Activated CD8-positive, alpha-beta memory T cell treated with anti-CD3 and anti-CD28 coated beads for 1 hour (primary cell): ENCODE measurements around the gene KCND2.
"Not testable (repeated sequence)": the region's sequence is repeated elsewhere in the genome, so short reads cannot be mapped to it uniquely, and the experiment has no call there.

Experiments used
- DNase-seq, 2 donors: peaks; one replicate each; pipeline ENCODE4 v3.0.0-alpha.2; 2020; ENCODE audit warnings: low read depth in 1 of 2; ENCODE audit errors: extremely low read depth in 1 of 2

Gene KCND2

GRCh38 chr7:120272701-120273475 lies at the start of gene KCND2:
Gene KCND2, plus strand, starts transcription at chr7:120273175.
- no peak for DNase-seq

- no peak for DNase-seq
Measured at GRCh38 chr7:120226188-120226587, 46.8 kb upstream of the KCND2 start.

DNA sequence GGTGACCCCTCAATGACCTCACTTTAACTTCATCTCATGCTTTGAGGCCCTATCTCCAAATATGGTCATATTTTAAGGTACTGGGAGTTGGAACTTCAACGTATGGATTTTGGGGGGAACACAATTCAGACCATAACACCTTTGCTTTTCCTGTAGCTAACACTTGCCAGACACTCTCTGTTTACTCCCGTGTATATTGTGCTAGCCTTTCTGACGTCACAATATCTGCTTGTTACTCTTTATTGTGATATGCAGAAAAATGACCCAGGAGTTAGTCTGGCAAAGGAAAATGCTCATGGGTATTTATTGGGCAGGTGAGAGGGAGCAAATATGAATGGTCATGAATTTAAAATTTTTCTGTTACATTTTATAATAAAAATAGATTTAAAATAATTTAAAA lies 45.7 kb upstream of the KCND2 start:
- no peak for DNase-seq

DNA sequence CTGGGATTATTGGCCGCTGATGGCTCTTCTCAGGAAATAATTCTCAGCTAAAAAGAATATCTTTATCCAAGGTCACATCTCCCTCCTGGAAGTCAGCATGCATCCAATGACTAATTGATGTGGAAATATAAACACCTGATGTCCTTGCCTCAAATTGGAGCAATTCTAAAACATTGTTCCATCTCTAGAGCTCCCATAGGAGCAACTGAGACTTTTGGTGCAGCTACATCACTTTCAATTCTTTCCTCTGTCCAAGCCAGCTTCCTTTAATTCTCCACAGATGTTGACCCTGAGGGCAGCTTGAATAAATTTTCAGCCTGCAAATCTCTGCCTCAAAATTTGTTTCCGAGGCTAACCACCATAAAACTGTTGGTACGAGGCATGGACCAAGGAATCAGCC lies 43.9 kb upstream of the KCND2 start:
- no peak for DNase-seq

DNA sequence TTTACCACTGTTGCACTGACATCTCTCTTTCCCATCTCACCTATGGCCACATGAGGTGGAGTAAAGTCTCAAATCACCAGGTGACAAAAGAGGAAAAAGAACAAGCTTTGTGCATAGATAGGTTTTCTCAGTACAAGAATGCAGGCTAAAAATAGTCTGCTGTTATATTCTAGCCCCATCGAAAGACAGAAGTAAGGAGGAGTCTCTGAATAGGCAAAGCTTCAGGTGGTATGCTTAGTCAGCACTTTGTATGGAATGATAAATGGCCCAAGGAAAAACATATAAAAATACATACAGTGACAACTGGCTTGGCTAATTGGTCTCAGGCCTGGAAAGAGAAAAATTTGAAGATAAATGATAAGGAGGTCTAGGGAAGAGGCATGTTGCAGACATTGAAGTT lies 39.6 kb upstream of the KCND2 start:
- DNase-seq = no peak

- not testable (repeated sequence) for DNase-seq
Measured at GRCh38 chr7:120240350-120240749, 32.6 kb upstream of the KCND2 start.

DNA sequence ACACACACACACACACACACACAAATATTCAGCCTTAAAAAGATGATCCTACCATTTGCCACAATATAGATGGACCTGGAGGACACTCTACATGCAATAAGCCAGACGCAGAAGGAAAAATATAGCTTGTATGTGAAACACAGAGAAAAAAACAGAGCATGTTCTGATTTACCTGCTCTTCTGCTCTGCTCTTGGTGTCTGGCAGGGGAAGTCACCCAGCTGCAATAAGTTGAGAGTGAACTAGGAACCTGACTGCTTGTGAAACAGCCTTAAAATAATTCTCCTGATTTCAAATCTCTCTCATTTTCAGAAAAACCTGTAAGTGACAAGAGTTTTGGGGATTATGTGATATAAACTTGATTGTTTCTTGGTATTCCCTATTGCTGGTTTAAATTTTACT lies 31.0 kb upstream of the KCND2 start:
- no peak for DNase-seq

DNA sequence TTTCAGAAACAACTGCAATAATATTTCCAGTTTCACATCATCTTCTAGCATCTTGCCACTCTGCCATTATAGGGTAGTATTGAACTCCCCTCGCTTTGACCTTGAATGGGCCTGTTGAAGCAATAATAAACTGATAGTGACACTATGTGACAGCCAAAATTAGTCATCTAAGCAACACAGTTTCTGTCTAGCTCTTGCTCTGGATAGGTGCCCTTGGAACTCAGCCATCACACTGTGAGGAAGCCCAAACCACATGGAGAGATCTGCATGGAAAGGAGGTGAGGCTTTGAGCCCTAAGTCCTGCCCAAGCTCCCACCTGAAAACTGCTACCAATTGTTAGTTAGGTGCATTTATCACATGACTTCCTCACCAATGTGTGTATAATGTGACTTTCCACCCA lies 18.1 kb upstream of the KCND2 start:
- no peak for DNase-seq

DNA sequence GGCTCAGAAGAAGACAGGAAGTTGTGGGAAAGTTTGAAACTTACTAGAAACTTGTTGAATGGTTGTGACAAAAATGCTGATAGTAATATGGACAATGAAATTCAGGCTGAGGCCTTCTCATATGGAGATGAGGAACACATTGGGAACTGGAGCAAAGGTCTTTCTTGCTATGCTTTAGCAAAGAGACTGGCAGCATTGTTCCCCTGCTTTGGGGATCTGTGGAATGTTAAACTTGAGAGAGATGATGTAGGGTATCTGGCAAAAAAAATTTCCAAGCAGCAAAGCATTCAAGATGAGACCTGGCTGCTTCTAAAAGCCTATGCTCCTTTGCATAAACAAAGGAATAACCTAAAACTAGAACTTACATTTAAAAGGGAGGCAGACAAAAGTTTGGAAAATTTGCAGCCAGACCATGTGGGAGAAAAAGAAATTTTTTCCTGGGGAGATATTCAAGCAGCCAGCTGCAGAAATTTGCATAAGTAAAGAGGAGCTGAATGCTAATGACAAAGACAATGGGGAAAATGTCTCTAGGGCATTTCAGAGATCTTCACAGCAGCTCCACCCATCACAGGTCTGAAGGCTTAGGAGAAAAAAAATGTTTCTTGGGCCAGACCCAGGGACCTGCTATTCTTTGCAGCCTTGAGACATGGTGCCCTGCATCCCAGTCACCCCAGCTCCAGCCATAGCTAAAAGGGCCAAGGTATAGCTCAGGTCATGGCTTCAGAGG lies 16.5 kb upstream of the KCND2 start:
- no peak for DNase-seq

DNA sequence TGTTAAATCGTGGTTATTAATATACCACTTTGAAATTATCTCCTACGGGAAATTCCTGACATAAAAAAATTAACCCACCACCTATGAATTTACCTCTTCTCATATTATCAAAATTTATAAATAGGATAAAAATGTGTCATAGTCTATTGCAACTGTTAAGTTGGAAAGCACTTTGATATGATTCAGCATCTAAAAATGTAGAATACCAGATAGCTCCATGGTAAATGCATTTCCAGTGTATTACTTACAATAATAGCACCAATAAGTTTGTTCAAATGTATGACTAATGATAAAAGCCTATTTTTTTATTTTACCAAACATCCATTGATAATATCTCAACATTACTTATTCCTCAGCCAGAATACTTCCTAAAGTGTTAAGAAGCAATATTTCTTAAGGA lies 13.6 kb upstream of the KCND2 start:
- no peak for DNase-seq

GRCh38 chr7:120260111-120260510 lies 12.9 kb upstream of the KCND2 start:
- no peak for DNase-seq

GRCh38 chr7:120272261-120272660 lies 714 bp upstream of the KCND2 start:
- no peak for DNase-seq

DNA sequence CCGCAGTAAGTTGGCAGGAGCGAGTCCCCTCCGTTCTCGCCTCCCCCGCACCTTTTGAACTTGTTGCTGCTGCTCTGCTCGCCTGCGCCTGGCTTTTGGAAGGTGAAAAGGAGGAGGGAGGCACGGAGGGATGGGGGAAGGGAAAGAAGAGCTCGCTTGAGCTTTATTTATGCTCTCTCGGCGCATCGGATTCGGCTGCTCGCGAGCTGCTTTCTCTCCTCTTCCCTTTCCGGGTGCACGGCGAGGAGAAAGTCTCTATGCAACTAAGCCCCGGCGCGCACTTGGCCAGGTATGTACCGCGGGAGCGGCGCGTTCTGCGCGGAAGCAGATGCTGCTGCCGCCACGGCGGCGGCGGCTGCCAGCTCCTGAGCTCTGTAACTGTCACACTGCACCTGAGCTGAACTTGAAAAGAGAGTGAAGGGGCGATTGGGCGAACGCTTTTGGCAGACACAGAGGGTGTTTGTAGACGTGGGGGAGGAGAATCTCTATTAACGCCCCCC lies 551 bp downstream of the KCND2 start:
- no peak for DNase-seq

DNA sequence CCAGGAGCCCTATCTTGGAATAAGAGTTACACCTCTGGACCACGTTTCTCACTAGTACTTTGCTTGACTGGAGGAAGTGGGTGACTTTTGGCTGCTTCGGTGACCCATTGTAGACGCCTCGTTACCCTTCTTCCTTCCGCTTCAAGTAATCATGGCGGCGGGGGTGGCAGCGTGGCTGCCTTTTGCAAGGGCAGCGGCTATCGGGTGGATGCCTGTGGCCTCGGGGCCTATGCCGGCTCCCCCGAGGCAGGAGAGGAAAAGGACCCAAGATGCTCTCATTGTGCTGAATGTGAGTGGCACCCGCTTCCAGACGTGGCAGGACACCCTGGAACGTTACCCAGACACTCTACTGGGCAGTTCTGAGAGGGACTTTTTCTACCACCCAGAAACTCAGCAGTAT lies 1.5 kb downstream of the KCND2 start:
- no peak for DNase-seq

- DNase-seq = no peak
Measured at GRCh38 chr7:120274899-120275298, 1.9 kb downstream of the KCND2 start.

GRCh38 chr7:120276720-120277119 lies 3.7 kb downstream of the KCND2 start:
- no peak for DNase-seq

DNA sequence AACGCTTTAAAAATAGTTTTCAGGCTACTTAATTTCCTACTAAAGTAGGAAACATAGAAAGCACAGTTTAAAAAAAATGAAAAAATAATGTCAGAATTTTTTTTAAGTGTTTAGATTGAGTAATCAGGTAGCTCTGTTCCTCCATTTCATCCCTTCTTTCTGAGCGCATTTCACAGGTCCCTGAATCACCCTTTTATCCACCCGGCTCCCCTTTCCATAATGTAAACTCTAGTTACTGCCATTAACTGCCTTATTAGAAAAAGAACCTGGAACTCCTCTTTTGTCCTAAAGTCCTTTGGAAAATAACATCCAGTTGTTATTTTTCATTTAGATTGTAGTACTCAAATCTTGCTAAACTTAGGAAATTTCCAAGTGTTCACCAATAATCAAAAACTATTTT lies 5.8 kb downstream of the KCND2 start:
- DNase-seq = no peak

- no peak for DNase-seq
Measured at GRCh38 chr7:120280743-120281142, 7.8 kb downstream of the KCND2 start.

DNA sequence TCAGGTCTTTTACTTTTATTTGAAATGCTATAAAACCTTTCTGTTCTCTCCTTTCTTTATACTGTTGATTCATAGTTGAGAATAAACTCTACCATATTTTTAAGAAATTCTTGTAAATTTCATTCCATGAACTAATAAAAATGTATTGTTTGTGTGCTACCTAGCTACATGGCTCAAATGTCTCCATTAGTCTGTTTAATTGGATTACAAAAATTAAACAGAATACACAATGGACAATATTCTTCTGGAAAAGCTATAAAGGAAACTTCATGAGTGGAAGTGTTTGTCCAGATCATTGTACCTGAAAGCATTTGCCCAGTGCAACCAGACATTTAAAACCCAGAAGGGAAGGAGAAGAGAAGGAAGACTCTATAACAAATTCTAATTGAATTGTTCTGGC lies 20.1 kb downstream of the KCND2 start:
- DNase-seq = no peak

DNA sequence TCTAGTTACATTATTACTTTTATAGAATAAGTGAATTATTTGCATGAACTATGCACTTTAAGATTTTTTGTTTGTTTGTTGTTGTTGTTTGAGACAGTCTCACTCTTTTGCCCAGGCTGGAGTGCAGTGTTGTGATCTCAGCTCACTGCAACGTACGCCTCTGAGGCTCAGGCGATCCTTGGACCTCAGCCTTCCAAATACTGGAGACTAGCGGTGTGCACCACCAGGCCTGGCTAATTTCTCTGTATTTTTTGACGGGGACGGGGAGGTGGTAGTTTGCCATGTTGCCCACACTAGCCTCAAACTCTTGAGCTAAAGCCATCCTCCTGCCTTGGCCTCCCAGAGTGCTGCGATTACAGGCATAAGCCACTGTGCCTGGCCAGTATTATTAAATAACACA lies 29.2 kb downstream of the KCND2 start:
- no peak for DNase-seq

- no peak for DNase-seq
Measured at GRCh38 chr7:120303105-120303504, 30.1 kb downstream of the KCND2 start.

DNA sequence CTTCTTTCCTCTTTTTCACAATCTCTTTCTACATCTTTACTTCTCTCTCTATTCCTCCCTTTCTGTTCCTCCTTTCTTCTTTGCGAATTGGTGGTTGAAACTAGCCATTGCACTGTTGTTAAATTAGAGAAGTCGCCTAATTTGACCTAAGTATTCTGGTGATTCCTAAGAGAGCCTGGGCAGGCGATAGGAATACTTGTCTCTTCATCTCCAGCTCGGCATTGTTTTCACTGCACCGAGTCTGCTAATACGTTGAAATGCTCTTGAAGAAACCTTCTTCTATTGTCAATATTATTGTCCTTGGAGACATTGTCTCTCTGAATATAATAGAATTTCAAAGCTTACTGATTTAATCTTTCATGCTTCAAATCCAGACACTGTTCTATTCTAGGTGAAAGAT lies 31.7 kb downstream of the KCND2 start:
- no peak for DNase-seq
